ENCODE measurements around the gene LAGE3.

Gene LAGE3

GRCh38 chrX:154444755-154445246, 34.3 kb downstream of the LAGE3 start:
- Histone ChIP-seq H3K36me3 (ENCODE audit: control insufficient read depth, insufficient read depth, low read length) (peaks cover 45% of the 10 kb centered on the region), H3K9ac (ENCODE audit: low read depth, low read length) (no peak overlapping the region)

GRCh38 chrX:154443992-154444754, 34.9 kb downstream of the LAGE3 start, which contains the start of gene FAM50A:
Gene FAM50A (plus strand): TSS chrX:154444141. CDS start chrX:154444236, 95 bp downstream.
- Histone ChIP-seq H3K27me3 (ENCODE audit: control insufficient read depth, insufficient read depth, low read length) (no peaks in the 10 kb centered on the region), H3K4me1 (ENCODE audit: control insufficient read depth, insufficient read depth, low read length) (no peaks in the 10 kb centered on the region), H3K4me3 (ENCODE audit: low read depth, low read length) (peak within 1 kb of the TSS; percentile 52), H3K9me3 (ENCODE audit: control insufficient read depth, insufficient read depth, low read length) (no peaks in the 10 kb centered on the region), H3K9ac (ENCODE audit: low read depth, low read length) (no peak within 1 kb of the TSS), H3K36me3 (ENCODE audit: control insufficient read depth, insufficient read depth, low read length) (peaks cover 47% of the 10 kb centered on the region)

More at GRCh38 chrX:154444755-154445246, 34.3 kb downstream of the LAGE3 start:
- no peaks in the 10 kb centered on the region for H3K4me1 ChIP-seq (ENCODE audit: control insufficient read depth, insufficient read depth, low read length)
- H3K27me3 ChIP-seq (ENCODE audit: control insufficient read depth, insufficient read depth, low read length), result no peaks in the 10 kb centered on the region
- H3K9me3 ChIP-seq (ENCODE audit: control insufficient read depth, insufficient read depth, low read length), result no peaks in the 10 kb centered on the region
- H3K4me3 ChIP-seq (ENCODE audit: low read depth, low read length), result peak overlapping the region; percentile 52

- Histone ChIP-seq H3K4me3 (ENCODE audit: low read depth, low read length) (peak overlapping the region; percentile 35), H3K9me3 (ENCODE audit: control insufficient read depth, insufficient read depth, low read length) (no peaks in the 10 kb centered on the region), H3K36me3 (ENCODE audit: control insufficient read depth, insufficient read depth, low read length) (peaks cover 44% of the 10 kb centered on the region), H3K9ac (ENCODE audit: low read depth, low read length) (no peak overlapping the region), H3K27me3 (ENCODE audit: control insufficient read depth, insufficient read depth, low read length) (no peaks in the 10 kb centered on the region), H3K4me1 (ENCODE audit: control insufficient read depth, insufficient read depth, low read length) (no peaks in the 10 kb centered on the region)
Measured at GRCh38 chrX:154443479-154443910, 35.6 kb downstream of the LAGE3 start.

GRCh38 chrX:154441984-154442707, 36.9 kb downstream of the LAGE3 start:
- no peaks in the 10 kb centered on the region for H3K9me3 ChIP-seq (ENCODE audit: control insufficient read depth, insufficient read depth, low read length)
- H3K36me3 ChIP-seq (ENCODE audit: control insufficient read depth, insufficient read depth, low read length), result peaks cover 40% of the 10 kb centered on the region
- H3K4me1 ChIP-seq (ENCODE audit: control insufficient read depth, insufficient read depth, low read length), result no peaks in the 10 kb centered on the region

GRCh38 chrX:154441564-154441963, 37.5 kb downstream of the LAGE3 start:
- Histone ChIP-seq H3K27me3 (ENCODE audit: control insufficient read depth, insufficient read depth, low read length) (no peaks in the 10 kb centered on the region), H3K4me3 (ENCODE audit: low read depth, low read length) (no peak overlapping the region), H3K36me3 (ENCODE audit: control insufficient read depth, insufficient read depth, low read length) (peaks cover 40% of the 10 kb centered on the region), H3K9me3 (ENCODE audit: control insufficient read depth, insufficient read depth, low read length) (no peaks in the 10 kb centered on the region), H3K4me1 (ENCODE audit: control insufficient read depth, insufficient read depth, low read length) (no peaks in the 10 kb centered on the region), H3K9ac (ENCODE audit: low read depth, low read length) (no peak overlapping the region)

More at GRCh38 chrX:154441984-154442707, 36.9 kb downstream of the LAGE3 start:
- Histone ChIP-seq H3K27me3 (ENCODE audit: control insufficient read depth, insufficient read depth, low read length) (no peaks in the 10 kb centered on the region), H3K9ac (ENCODE audit: low read depth, low read length) (no peak overlapping the region), H3K4me3 (ENCODE audit: low read depth, low read length) (no peak overlapping the region)

GRCh38 chrX:154440623-154441357, 38.3 kb downstream of the LAGE3 start:
- no peak overlapping the region for H3K4me3 ChIP-seq (ENCODE audit: low read depth, low read length)
- H3K27me3 ChIP-seq (ENCODE audit: control insufficient read depth, insufficient read depth, low read length), result no peaks in the 10 kb centered on the region
- peaks cover 35% of the 10 kb centered on the region for H3K36me3 ChIP-seq (ENCODE audit: control insufficient read depth, insufficient read depth, low read length)
- H3K9ac ChIP-seq (ENCODE audit: low read depth, low read length), result no peak overlapping the region
- no peaks in the 10 kb centered on the region for H3K4me1 ChIP-seq (ENCODE audit: control insufficient read depth, insufficient read depth, low read length)
- H3K9me3 ChIP-seq (ENCODE audit: control insufficient read depth, insufficient read depth, low read length), result no peaks in the 10 kb centered on the region

GRCh38 chrX:154439841-154440240, 39.2 kb downstream of the LAGE3 start:
- Histone ChIP-seq H3K9ac (ENCODE audit: low read depth, low read length) (no peak overlapping the region), H3K27me3 (ENCODE audit: control insufficient read depth, insufficient read depth, low read length) (no peaks in the 10 kb centered on the region), H3K36me3 (ENCODE audit: control insufficient read depth, insufficient read depth, low read length) (peaks cover 36% of the 10 kb centered on the region), H3K4me1 (ENCODE audit: control insufficient read depth, insufficient read depth, low read length) (no peaks in the 10 kb centered on the region), H3K9me3 (ENCODE audit: control insufficient read depth, insufficient read depth, low read length) (no peaks in the 10 kb centered on the region), H3K4me3 (ENCODE audit: low read depth, low read length) (no peak overlapping the region)

GRCh38 chrX:154437971-154438893, 40.8 kb downstream of the LAGE3 start:
- H3K9ac ChIP-seq (ENCODE audit: low read depth, low read length), result no peak overlapping the region
- no peaks in the 10 kb centered on the region for H3K27me3 ChIP-seq (ENCODE audit: control insufficient read depth, insufficient read depth, low read length)
- no peaks in the 10 kb centered on the region for H3K4me1 ChIP-seq (ENCODE audit: control insufficient read depth, insufficient read depth, low read length)
- H3K9me3 ChIP-seq (ENCODE audit: control insufficient read depth, insufficient read depth, low read length), result no peaks in the 10 kb centered on the region
- H3K4me3 ChIP-seq (ENCODE audit: low read depth, low read length), result peak overlapping the region; percentile 59
- peaks cover 36% of the 10 kb centered on the region for H3K36me3 ChIP-seq (ENCODE audit: control insufficient read depth, insufficient read depth, low read length)

- Histone ChIP-seq H3K9me3 (ENCODE audit: control insufficient read depth, insufficient read depth, low read length) (no peaks in the 10 kb centered on the region), H3K36me3 (ENCODE audit: control insufficient read depth, insufficient read depth, low read length) (peaks cover 36% of the 10 kb centered on the region), H3K4me1 (ENCODE audit: control insufficient read depth, insufficient read depth, low read length) (no peaks in the 10 kb centered on the region), H3K27me3 (ENCODE audit: control insufficient read depth, insufficient read depth, low read length) (no peaks in the 10 kb centered on the region), H3K9ac (ENCODE audit: low read depth, low read length) (peak within 1 kb of the TSS; percentile 37), H3K4me3 (ENCODE audit: low read depth, low read length) (peak within 1 kb of the TSS; percentile 59)
Measured at GRCh38 chrX:154436983-154437752, 41.9 kb downstream of the LAGE3 start, which contains the start of gene GDI1. Gene GDI1 (plus strand): TSS chrX:154437154. CDS start chrX:154437255, 101 bp downstream.

GRCh38 chrX:154436374-154436982, 42.6 kb downstream of the LAGE3 start:
- Histone ChIP-seq H3K4me3 (ENCODE audit: low read depth, low read length) (peak overlapping the region; percentile 59), H3K9ac (ENCODE audit: low read depth, low read length) (peak overlapping the region; percentile 37), H3K36me3 (ENCODE audit: control insufficient read depth, insufficient read depth, low read length) (peaks cover 32% of the 10 kb centered on the region), H3K4me1 (ENCODE audit: control insufficient read depth, insufficient read depth, low read length) (no peaks in the 10 kb centered on the region), H3K27me3 (ENCODE audit: control insufficient read depth, insufficient read depth, low read length) (no peaks in the 10 kb centered on the region), H3K9me3 (ENCODE audit: control insufficient read depth, insufficient read depth, low read length) (no peaks in the 10 kb centered on the region)
